ENCODE results near the gene RBMXL2. TPM values are rescaled to one million over a fixed set of nuclear protein-coding genes. Genes with fewer than 3 reads are reported as not detected.

RBMXL2 gene
- total RNA-seq = 0.11 and 0.25 TPM in 2 replicates

DNA sequence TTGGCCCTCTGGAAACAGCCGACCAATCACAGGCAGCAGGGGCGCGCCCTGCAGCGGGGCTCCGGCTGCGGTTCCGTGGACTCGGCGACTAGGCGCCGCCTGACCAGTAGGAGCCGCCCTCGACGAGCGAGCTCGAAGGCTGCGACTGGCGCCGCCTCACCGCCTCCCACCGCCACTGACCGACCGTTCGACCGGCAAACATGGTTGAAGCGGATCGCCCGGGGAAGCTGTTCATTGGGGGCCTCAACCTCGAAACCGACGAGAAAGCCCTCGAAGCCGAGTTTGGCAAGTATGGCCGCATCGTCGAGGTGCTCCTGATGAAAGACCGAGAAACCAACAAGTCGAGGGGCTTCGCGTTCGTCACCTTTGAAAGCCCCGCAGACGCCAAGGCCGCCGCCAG, at the start of gene RBMXL2:
RBMXL2 (plus strand) TSS at position 78 of the 400 bp plus-strand sequence; CDS start at position 201, 123 bp downstream.

Other genes with a start within 250 kb of the RBMXL2 start
- gene OR10A5, start 243.3 kb upstream of the RBMXL2 start, total RNA-seq = not detected in 2 replicates
- not detected in 2 replicates for gene OR10A2, start 225.9 kb upstream of the RBMXL2 start, total RNA-seq
- gene OR10A4, start 212.4 kb upstream of the RBMXL2 start, total RNA-seq = not detected in 2 replicates
- gene OR2D2, start 196.5 kb upstream of the RBMXL2 start, total RNA-seq = 0.50 and 1.5 TPM in 2 replicates
- gene OR2D3, start 168.0 kb upstream of the RBMXL2 start, total RNA-seq = not detected in 2 replicates
- 10.4 and 10.6 TPM in 2 replicates for gene ZNF215, start 162.6 kb upstream of the RBMXL2 start, total RNA-seq
- 5.6 and 7.0 TPM in 2 replicates for gene ZNF214, start 68.7 kb upstream of the RBMXL2 start, total RNA-seq
- 0.50 and 0.66 TPM in 2 replicates for gene NLRP14, start 68.5 kb upstream of the RBMXL2 start, total RNA-seq
- gene SYT9, start 162.9 kb downstream of the RBMXL2 start, total RNA-seq = 0.25 and 0.66 TPM in 2 replicates